ENCODE measurements around the gene CEP41.

The CEP41 gene

GRCh38 chr7:130440527-130441365 lies at the start of gene CEP41:
Gene CEP41, minus strand, starts transcription at chr7:130441016. Its CDS starts 50 bp downstream, at chr7:130440966.
- Histone ChIP-seq H3K4me3 (ENCODE audit: low read length) (peak within 1 kb of the TSS; percentile 96), H3K9ac (ENCODE audit: low read length) (peak within 1 kb of the TSS; percentile 82), H3K36me3 (ENCODE audit: control insufficient read depth, insufficient read depth, low read length) (no peaks in the 10 kb centered on the region), H3K27me3 (ENCODE audit: control insufficient read depth, insufficient read depth, low read length) (no peaks in the 10 kb centered on the region), H3K27ac (ENCODE audit: low read depth, low read length) (peak within 1 kb of the TSS; percentile 87), H3K4me1 (ENCODE audit: control insufficient read depth, insufficient read depth, low read length) (peaks cover 7% of the 10 kb centered on the region)

GRCh38 chr7:130490311-130490791 lies 49.5 kb upstream of the CEP41 start:
- H3K4me1 ChIP-seq (ENCODE audit: control insufficient read depth, insufficient read depth, low read length): peaks cover 5% of the 10 kb centered on the region
- no peak overlapping the region for H3K9ac ChIP-seq (ENCODE audit: low read length)
- H3K36me3 ChIP-seq (ENCODE audit: control insufficient read depth, insufficient read depth, low read length): no peaks in the 10 kb centered on the region
- H3K27me3 ChIP-seq (ENCODE audit: control insufficient read depth, insufficient read depth, low read length): no peaks in the 10 kb centered on the region
- H3K27ac ChIP-seq (ENCODE audit: low read depth, low read length): peak overlapping the region; percentile 0
- peak overlapping the region; percentile 45 for H3K4me3 ChIP-seq (ENCODE audit: low read length)

- no peak overlapping the region for H3K4me3 ChIP-seq (ENCODE audit: low read length)
Measured at GRCh38 chr7:130489140-130489983, 48.5 kb upstream of the CEP41 start.

GRCh38 chr7:130488392-130489139 lies 47.8 kb upstream of the CEP41 start:
- Histone ChIP-seq H3K9ac (ENCODE audit: low read length) (no peak overlapping the region), H3K36me3 (ENCODE audit: control insufficient read depth, insufficient read depth, low read length) (no peaks in the 10 kb centered on the region), H3K4me3 (ENCODE audit: low read length) (no peak overlapping the region), H3K27ac (ENCODE audit: low read depth, low read length) (no peak overlapping the region), H3K27me3 (ENCODE audit: control insufficient read depth, insufficient read depth, low read length) (no peaks in the 10 kb centered on the region), H3K4me1 (ENCODE audit: control insufficient read depth, insufficient read depth, low read length) (peaks cover 5% of the 10 kb centered on the region)

More at GRCh38 chr7:130489140-130489983, 48.5 kb upstream of the CEP41 start:
- Histone ChIP-seq H3K4me1 (ENCODE audit: control insufficient read depth, insufficient read depth, low read length) (peaks cover 5% of the 10 kb centered on the region), H3K27ac (ENCODE audit: low read depth, low read length) (no peak overlapping the region), H3K36me3 (ENCODE audit: control insufficient read depth, insufficient read depth, low read length) (no peaks in the 10 kb centered on the region), H3K9ac (ENCODE audit: low read length) (no peak overlapping the region), H3K27me3 (ENCODE audit: control insufficient read depth, insufficient read depth, low read length) (no peaks in the 10 kb centered on the region)

- Histone ChIP-seq H3K4me3 (ENCODE audit: low read length) (peak overlapping the region; percentile 64), H3K9ac (ENCODE audit: low read length) (no peak overlapping the region), H3K4me1 (ENCODE audit: control insufficient read depth, insufficient read depth, low read length) (peaks cover 4% of the 10 kb centered on the region), H3K27me3 (ENCODE audit: control insufficient read depth, insufficient read depth, low read length) (no peaks in the 10 kb centered on the region), H3K27ac (ENCODE audit: low read depth, low read length) (no peak overlapping the region), H3K36me3 (ENCODE audit: control insufficient read depth, insufficient read depth, low read length) (no peaks in the 10 kb centered on the region)
Measured at GRCh38 chr7:130486954-130487436, 46.2 kb upstream of the CEP41 start.

- Histone ChIP-seq H3K27ac (ENCODE audit: low read depth, low read length) (no peak overlapping the region), H3K4me1 (ENCODE audit: control insufficient read depth, insufficient read depth, low read length) (peaks cover 4% of the 10 kb centered on the region), H3K36me3 (ENCODE audit: control insufficient read depth, insufficient read depth, low read length) (no peaks in the 10 kb centered on the region), H3K27me3 (ENCODE audit: control insufficient read depth, insufficient read depth, low read length) (no peaks in the 10 kb centered on the region), H3K4me3 (ENCODE audit: low read length) (peak overlapping the region; percentile 64), H3K9ac (ENCODE audit: low read length) (no peak overlapping the region)
Measured at GRCh38 chr7:130486114-130486953, 45.5 kb upstream of the CEP41 start.

- peak overlapping the region; percentile 64 for H3K4me3 ChIP-seq (ENCODE audit: low read length)
- H3K4me1 ChIP-seq (ENCODE audit: control insufficient read depth, insufficient read depth, low read length): peaks cover 4% of the 10 kb centered on the region
- no peaks in the 10 kb centered on the region for H3K27me3 ChIP-seq (ENCODE audit: control insufficient read depth, insufficient read depth, low read length)
- H3K36me3 ChIP-seq (ENCODE audit: control insufficient read depth, insufficient read depth, low read length): no peaks in the 10 kb centered on the region
- no peak overlapping the region for H3K9ac ChIP-seq (ENCODE audit: low read length)
- no peak overlapping the region for H3K27ac ChIP-seq (ENCODE audit: low read depth, low read length)
Measured at GRCh38 chr7:130485734-130486113, 44.9 kb upstream of the CEP41 start.

- no peaks in the 10 kb centered on the region for H3K4me1 ChIP-seq (ENCODE audit: control insufficient read depth, insufficient read depth, low read length)
- no peaks in the 10 kb centered on the region for H3K36me3 ChIP-seq (ENCODE audit: control insufficient read depth, insufficient read depth, low read length)
- H3K9ac ChIP-seq (ENCODE audit: low read length): no peak overlapping the region
Measured at GRCh38 chr7:130483031-130483430, 42.2 kb upstream of the CEP41 start.

GRCh38 chr7:130481898-130482297 lies 41.1 kb upstream of the CEP41 start:
- Histone ChIP-seq H3K36me3 (ENCODE audit: control insufficient read depth, insufficient read depth, low read length) (no peaks in the 10 kb centered on the region), H3K9ac (ENCODE audit: low read length) (no peak overlapping the region), H3K4me3 (ENCODE audit: low read length) (no peak overlapping the region), H3K27ac (ENCODE audit: low read depth, low read length) (no peak overlapping the region), H3K27me3 (ENCODE audit: control insufficient read depth, insufficient read depth, low read length) (no peaks in the 10 kb centered on the region), H3K4me1 (ENCODE audit: control insufficient read depth, insufficient read depth, low read length) (no peaks in the 10 kb centered on the region)

More at GRCh38 chr7:130483031-130483430, 42.2 kb upstream of the CEP41 start:
- Histone ChIP-seq H3K27ac (ENCODE audit: low read depth, low read length) (no peak overlapping the region), H3K4me3 (ENCODE audit: low read length) (no peak overlapping the region), H3K27me3 (ENCODE audit: control insufficient read depth, insufficient read depth, low read length) (no peaks in the 10 kb centered on the region)

- Histone ChIP-seq H3K4me3 (ENCODE audit: low read length) (no peak overlapping the region), H3K27ac (ENCODE audit: low read depth, low read length) (no peak overlapping the region), H3K4me1 (ENCODE audit: control insufficient read depth, insufficient read depth, low read length) (no peaks in the 10 kb centered on the region), H3K27me3 (ENCODE audit: control insufficient read depth, insufficient read depth, low read length) (no peaks in the 10 kb centered on the region), H3K9ac (ENCODE audit: low read length) (no peak overlapping the region), H3K36me3 (ENCODE audit: control insufficient read depth, insufficient read depth, low read length) (no peaks in the 10 kb centered on the region)
Measured at GRCh38 chr7:130479716-130480400, 39.0 kb upstream of the CEP41 start.

- Histone ChIP-seq H3K36me3 (ENCODE audit: control insufficient read depth, insufficient read depth, low read length) (no peaks in the 10 kb centered on the region), H3K4me3 (ENCODE audit: low read length) (no peak overlapping the region), H3K27ac (ENCODE audit: low read depth, low read length) (no peak overlapping the region), H3K9ac (ENCODE audit: low read length) (no peak overlapping the region), H3K27me3 (ENCODE audit: control insufficient read depth, insufficient read depth, low read length) (no peaks in the 10 kb centered on the region), H3K4me1 (ENCODE audit: control insufficient read depth, insufficient read depth, low read length) (no peaks in the 10 kb centered on the region)
Measured at GRCh38 chr7:130478991-130479390, 38.2 kb upstream of the CEP41 start.
